Ureter (tissue), 1 donor: Measurements from ENCODE around the gene CHADL. TPM values are rescaled to one million over a fixed set of nuclear protein-coding genes. Genes with fewer than 3 reads are reported as not detected.
A peak's percentile ranks its signal among the peaks of the same experiment; 100 is the strongest.

ENCODE experiments used
- DNase-seq: peaks from one replicate; pipeline ENCODE4 v3.0.0-alpha.2; 2020; ENCODE audit warnings: low spot score
- total RNA-seq: library from RNA; stranded (reverse); gene quantifications from one replicate; pipeline ENCODE4 v1.2.4, GENCODE V29; 2023
- donor health status: DM: yes; HTN: yes; CAD: no.

CHADL gene
- total RNA-seq, 1 donor from 2014 or later, result 8.9 TPM

DNA sequence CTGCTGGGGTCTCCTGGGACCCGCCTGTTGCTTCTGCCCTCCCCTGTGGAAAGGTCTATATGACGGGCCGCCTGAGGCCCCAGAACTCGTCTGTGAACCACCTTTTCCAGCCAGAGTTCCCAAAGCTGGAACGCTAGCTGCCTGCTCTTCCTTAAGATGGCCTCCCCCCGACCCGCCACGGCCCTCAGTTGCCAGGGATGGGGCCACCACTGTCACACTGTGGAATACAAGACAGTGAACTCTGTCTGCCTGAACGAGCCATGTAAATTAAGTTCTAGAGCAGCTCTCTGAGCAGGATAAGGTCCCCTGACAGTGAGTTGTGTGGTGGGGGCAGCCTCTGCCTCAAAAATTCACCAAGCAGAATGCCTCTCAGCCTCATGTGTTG lies 10.3 kb downstream of the CHADL start:
- DNase-seq, result no peak

DNA sequence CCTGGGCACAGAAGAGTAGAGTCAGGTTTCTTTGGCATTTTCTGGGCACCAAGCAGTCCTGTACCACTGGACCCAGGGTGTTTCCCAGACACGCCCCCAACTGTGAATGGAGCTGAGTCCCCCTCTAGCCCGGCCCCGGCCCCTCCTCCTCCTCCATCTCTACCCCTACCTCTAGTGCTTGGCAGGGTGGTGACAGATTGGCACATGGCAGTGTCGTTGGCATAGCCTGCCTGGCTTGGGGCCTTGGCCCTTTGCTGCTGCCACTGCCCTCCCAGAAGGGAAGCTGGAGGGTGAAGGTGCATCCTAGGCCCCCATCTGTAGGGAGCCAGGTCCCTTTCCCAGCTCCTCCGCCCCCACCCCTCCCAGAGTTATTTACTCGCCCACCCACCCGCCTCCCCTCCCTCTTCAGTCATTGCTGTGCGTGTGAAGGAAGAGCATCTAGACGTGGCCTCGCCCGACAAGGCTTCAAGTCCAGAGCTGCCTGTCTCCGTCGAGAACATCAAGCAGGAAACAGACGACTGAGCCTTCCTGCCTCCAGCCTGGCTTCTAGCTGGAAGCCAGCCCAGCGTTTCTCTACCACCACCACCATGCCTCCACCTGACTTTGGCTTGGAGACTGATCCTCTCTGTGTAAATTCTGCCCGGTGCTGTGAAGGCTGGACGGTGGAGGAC lies 10.9 kb downstream of the CHADL start:
- DNase-seq, result no peak

DNA sequence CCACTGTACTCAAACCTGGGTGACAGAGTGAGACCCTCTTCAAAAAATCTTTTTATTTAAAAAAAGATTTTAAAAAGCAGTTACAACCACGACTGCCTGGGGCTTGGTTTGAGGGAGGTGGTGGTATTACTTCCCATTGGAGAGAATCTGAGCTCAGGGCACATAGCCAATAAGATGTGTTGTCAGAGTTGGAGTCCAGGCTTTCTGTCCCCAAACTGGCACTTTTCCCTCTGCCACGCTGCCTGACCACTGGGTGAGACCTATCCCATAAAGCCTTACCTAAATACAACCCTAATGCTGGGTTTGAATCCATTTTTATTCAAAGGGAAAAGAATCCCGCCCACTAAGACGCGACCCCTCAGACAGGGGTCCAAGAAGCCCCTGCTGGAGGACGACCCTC lies 11.5 kb downstream of the CHADL start:
- no peak for DNase-seq

DNA sequence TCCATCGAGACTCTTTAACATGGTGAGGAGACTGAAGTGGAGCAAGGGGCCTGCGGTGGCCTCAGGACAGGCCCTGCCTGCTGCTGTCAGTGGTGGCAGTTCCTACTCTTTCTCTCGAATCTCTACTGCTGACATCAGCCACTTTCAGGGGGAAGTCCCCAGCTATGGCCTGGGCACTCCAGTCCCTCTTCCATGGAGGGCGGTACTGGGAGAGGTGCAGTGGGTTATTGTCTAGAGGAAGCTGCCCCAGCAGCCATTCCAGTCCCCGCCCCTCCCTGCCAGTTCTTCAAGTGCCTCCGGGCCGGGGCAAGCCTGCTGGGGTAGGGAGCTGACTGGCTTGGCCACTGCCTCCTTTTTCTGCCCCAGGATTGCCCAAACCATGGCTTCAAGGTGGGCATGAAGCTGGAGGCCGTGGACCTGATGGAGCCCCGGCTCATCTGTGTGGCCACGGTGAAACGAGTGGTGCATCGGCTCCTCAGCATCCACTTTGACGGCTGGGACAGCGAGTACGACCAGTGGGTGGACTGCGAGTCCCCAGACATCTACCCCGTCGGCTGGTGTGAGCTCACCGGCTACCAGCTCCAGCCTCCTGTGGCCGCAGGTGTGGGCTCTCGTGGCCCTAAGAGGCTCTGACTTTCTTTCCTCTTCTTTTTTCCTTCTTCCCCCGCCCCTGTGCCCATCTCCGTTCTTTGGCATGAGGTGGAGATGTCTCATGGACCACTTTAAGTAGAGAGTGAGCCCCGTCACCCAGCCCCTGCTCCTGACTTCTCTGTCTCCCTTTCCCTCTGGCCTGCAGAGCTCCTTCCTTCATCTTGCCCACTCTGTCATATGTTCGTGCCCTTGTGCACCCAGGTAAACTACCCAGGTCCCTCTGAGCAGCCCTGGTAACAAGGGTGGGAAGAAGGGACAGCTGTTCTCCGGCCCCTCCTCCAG lies 13.7 kb downstream of the CHADL start:
- DNase-seq, result no peak

DNA sequence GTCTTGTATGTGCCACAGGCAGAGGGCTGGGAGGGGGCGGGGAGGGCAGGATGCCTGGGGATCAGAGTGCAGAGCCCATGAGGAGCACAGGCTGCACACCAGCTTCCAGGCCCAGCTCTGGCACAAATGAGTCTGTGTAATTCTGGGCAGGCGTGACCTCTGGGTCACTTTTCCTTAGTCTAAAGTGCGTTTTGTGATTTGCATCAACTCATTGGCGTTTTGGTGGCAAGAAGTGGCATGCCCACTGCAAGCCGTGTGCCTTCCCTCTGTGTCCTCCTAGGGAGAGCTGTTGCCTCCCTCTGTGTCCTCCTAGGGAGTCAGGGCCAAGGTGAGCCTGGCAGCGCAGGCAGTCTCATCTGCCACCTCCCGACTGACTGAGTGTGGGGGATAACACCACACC lies 17.2 kb downstream of the CHADL start:
- no peak for DNase-seq

DNA sequence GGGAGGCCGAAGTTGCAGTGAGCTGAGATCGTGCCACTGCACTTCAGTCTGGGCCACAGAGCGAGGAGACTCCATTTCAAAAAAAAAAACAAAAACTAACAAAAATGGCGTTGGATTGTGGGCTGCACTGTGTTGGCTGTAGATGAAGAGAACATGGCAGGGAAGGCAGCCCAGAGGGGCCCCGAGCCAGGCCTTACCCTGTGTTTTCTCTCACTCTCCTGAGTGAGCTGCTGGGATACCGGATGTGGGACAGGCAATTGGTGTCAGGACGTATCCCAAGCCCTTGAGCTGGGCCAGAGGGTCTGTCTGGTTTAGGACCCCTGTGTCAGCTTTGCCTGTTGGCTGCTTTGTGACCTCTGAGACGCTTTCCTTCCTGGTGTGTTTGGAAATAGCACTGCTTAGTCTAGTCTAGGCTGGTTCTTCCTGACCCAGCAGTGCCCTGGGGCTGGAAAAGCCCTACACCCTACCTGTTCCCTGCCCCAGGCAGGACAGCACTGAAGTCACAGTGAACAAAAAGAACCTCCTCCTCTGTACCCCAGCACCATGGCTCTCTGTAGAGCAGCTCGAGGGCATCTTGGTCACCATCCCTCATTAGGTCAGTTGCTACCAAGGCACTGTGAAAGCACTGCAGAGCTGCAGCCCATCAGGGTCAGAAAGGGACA lies 17.8 kb downstream of the CHADL start:
- no peak for DNase-seq

DNA sequence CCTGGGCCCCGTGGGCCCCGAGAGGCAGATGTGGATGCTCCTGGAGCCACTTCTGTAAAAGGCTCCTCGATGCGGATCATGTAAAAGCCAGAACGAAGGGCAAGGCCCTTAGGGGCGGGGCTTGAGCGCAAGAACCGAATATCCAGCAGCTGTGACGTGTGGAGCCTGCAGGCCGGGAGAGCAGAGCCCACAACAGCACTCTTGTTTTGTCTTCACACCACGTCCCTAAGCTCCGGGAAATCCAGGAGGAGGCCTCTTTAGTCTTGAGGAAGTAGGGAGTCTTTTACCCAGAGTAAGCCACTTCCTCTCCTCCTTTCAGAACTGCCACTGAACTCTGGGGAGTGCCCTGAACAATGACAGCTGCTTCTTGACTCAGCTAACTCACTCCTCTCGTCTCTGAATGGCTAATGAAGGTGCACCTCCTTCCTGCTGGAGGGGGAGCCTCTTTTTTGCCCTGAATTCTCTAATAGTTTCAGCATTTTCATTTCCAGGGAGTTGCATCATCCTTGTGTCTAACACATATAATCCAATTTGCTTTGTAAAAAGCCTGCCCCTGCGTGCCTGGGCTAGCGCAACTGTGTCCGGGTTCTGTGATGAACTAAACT lies 23.1 kb downstream of the CHADL start:
- DNase-seq, result peak; percentile 64

DNA sequence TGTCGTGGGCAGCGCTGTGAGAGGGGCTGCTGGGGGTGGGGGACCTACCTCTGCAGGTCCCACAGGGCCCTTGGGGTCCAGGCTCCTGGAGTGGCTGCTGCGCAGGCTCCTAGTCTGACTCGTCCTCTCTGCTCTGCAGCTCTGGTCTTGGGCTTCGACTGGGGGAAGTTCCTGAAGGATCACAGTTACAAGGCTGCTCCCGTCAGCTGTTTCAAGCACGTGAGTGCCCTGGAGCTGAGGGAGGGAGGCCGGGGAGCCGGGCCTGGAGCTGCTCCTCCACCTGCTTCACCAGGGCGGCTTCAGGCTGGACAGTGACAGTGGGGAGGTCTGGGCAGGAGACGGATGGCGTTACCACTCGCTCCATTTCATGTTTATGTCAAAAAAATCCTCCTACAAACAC lies 23.7 kb downstream of the CHADL start:
- DNase-seq, result no peak

DNA sequence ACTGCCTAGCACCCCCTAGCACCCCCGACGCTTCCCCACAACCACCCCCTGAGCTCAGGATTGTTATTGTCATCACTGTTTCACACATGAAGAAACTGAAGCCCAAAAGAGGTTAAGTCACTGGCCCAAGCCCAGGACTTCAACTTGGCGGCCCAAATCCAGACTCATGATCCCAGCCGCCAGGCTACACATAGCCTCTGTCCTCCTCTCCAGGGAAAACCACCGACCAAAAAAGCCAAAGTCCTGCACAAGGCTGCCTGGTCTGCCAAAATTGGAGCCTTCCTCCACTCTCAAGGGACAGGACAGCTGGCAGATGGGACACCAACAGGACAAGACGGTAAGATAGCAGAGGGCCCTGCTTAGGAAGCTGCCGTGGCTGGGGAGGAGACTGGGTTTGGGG lies 24.8 kb downstream of the CHADL start:
- DNase-seq, result no peak

DNA sequence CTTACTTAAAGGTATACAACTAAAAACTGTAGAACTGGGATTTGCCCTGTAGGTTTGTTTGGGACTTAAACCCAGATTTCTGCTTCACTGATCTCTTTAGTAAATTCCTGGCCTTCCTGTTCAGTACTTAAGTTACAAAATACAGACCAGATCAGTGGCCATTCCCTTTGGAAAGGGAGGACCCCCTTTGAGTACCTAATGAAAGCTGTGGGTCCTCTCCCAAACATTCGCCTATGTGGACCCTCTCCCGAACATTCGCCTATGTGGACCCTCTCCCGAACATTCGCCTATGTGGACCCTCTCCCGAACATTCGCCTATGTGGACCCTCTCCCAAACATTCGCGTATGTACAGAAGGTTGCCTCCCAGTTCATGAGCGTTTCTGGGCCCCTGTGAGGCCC lies 25.3 kb downstream of the CHADL start:
- no peak for DNase-seq

DNA sequence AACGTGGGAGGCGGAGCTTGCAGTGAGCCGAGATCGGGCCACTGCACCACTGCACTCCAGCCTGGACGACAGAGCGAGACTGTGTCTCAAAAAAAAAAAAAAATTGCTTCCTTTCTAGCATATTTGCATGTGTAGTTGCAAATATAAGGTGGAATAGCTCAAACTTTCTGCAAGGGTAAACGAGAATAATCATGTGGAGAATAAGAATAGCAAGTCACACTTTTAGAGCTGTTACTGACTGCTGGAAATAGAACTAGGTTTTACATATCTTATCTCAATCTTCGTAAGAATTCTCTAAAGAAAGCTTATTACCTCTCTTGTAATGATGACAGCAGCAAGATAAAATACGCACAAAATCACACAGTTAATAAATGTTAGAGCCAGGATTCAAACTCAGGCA lies 34.0 kb downstream of the CHADL start:
- no peak for DNase-seq

DNA sequence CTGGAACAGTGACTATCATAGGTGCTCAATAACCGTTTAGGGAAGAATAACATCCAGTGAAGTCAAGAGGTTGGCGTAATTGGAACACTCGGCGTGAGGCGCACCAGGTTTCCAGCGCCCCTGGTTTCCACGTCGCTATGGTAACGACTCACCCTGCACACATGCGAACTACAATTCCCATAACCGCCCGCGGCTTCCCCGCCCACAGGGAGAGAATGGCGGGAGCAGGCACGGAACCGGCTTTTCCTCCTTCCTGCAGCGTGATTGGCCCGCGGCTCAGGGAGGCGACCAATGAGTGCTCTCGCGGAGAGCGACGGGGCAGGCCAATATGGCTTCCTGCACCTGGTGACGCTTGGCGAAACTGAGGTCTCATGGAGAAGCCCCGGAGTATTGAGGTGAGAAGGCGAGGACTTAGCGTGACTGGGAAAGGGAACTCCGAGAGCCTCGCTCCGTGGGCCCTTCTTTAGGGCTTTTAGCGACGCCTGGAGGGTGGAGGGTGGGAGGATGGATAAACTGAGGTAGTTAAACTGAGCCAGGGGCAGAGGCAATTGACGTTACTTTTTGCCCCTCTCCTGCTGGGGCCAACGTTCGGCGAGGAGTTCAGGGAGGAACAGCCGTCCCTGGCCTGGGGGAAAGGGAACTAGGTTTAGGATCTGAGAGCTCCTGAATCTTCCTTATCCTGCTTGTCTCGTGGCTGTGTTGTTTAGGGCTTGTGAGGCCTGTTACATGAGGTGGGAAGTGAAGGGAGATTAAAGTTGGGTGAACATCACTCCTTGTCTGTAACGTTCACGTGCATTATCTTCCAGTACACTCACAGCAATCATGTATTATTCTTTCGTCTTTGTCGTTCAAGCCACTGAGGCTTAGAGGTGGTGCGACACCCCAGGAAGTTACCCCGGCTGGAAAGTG lies 35.5 kb downstream of the CHADL start, which contains the start of gene L3MBTL2:
Gene L3MBTL2, plus strand, starts transcription at position 321 of the 909 bp plus-strand sequence. Its CDS starts 51 bp downstream, at position 372.
- DNase-seq, result peak; percentile 97

DNA sequence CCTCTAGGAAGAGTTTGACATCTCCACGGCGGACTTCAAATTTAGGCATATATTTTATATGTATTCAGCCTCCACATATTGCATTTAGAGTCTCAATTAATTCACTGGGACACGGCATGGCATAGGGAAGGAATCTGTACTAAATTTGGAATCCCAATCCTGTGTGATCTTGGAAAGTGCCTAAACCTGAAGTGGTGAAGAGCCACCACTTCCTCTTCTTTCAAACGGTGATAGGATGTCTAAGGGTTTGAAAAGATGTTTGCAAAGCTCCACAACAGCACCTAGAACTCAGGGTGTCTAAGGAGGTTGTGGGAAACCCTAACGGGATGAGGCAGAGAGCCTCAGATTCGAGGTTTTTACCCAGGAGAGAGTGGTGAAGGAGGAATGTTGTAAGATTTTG lies 36.7 kb downstream of the CHADL start:
- no peak for DNase-seq

DNA sequence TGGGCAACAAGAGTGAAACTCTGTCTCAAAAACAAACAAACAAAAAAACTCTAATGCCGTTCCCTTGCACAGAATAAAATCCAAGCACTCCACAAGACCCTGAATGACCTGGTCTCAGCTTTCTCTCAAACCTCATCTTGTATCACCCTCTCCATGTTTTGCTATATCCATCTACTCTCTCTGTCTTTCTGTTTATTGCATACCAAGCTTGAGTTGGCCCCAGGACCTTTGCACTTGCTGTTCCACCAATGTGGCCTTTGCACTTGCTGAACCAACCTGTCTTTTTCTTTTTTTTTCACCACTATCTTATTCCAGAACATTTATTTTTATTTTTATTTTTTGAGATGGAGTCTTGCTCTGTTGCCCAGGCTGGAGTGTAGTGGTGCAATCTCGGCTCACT lies 37.6 kb downstream of the CHADL start:
- DNase-seq, result no peak

DNA sequence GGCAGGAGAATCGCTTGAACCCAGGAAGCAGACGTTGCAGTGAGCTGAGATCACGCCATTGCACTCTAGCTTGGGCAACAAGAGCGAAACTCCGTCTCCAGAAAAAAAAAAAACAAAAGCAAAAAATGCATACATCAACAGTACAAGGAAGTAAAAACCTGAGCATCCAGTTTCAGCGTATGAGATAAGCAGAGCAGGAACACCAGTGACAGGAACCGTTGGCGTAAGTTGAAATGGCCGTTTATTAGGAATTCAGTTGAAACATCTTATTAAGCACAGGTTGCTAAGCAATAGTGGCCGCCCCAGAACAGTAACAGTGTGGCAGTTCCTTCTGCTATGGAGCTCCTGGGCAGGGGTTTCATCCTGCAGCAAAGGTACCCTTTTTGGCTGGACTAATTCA lies 39.6 kb downstream of the CHADL start:
- no peak for DNase-seq

DNA sequence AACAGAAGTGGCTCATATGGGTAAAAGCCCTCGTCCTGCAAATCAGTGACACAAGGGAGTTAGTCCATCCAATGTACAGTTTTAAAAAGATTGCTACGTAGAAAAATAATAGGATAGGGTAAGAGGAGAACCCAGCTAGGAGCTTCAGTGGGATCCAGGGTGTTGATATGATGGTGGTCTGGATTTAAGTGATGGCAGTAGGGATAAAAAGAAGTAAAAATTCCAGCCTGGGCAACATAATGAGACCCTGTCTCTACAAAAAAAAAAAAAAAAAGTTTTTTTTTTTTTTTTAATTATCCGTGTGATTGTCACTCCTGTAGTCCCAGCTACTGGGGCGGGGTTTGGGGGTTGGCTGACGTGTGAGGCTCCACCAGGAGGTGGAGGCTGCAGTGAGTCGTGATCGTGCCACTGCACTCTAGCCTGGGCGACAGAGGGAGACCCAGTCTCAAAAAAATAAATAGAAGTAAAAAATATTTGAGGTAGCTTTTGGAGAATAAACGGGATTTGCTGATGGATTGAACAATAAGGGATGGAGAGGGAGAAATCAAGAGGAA lies 42.6 kb downstream of the CHADL start:
- DNase-seq, result no peak

DNA sequence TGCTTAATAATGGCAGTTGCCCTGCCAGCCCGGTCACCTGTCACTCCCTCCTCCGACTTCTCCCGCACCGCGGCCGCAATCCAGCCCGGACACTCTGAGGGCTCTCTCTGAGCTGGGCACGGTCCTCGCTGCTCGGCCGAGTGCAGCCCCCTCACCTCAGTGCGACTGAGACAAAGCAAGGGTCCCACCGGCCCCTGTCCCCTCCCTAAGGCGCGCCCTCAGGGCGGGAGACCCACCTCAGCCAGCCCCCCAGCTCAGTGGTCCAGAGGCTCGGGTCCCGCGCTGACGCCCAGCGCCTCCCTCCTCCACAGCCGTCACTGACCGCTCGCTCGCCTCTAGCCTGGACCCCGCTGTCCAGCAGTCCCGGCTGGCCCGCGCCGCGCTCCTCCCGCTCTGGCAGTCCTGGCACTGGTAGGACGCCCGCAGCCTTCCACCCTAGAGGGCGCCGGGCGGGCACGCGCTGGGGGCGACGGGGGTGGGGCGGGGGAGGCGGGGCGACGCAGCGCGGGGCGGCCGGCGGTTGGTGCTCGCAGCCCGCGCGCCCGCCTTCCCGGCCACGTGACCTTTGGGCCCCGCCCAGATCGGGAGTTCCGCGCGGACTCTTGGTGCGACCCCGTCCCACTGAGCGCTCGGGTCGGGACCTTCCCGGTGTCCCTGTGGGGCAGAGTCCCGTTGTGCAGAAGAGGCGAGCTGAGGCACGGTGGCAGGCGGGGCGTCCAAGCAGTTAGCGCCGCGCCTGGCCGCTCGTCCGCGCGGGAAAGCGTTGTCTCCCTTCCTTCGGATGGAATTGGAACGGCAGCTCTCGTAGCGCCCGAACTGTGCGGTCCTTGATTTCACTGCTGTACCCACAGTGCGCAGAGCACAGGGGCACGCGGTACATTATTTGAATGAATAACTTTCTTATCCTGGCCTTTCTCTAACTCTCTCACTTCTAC lies 43.4 kb downstream of the CHADL start:
- peak; percentile 81 for DNase-seq

DNA sequence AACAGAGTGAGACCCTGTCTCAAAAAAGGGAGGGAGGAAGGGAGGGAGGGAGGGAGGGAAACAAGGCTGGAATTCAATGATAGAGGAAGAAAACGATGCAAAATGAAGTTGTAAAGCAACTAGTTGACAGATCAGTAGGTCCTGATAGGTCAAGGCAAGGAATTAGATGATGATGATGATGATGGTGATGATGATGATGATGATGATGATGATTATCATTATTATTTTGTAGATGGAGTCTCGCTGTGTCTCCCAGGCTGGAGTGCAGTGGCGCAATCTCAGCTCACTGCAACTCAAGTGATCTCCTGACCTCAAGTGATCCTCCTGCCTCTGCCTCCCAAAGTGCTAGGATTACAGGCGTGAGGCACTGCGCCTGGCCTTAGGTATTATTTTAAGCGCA lies 46.9 kb downstream of the CHADL start:
- no peak for DNase-seq

DNA sequence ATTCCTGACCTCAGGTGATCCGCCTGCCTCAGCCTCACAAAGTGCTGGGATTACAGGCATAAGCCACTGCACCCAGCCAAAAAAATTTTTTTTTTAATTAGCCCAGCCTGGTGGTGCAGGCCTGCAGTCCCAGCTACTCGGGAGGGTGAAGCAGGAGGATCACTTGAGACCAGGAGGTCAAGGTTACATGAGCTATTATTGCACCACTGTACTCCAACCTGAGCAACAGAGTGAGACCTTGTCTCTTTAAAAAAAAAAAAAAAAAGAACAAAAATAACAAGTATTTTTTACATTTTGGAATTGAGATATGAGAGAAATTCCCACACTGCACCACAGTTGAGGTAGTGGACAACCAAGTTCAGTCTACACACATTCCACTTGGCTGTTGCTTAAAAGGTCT lies 49.3 kb downstream of the CHADL start:
- DNase-seq, result no peak

DNA sequence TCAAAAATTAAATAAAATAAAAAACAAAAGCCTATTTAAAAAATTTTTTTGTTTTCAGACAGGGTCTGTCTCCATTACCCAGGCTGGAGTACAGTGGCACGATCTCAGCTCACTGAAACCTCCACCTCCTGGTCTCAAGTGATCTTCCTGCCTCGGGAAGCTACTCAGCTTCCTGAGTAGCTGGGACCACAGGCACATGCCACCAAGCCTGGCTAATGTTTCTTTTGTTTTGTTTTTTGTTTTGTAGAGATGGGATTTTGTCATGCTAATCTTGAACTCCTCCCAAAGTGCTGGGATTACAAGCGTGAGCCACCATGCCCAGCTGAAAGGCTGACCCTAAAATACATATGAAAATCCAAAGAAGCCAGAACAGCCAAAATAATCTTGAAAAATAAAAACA lies 56.1 kb downstream of the CHADL start:
- DNase-seq, result no peak
